ENCODE data around the gene CDK5. TPM values are rescaled to one million over a fixed set of nuclear protein-coding genes. Genes with fewer than 3 reads are reported as not detected.

The CDK5 gene
- total and polyA plus RNA-seq, 2 of the 13 experiments (the other 11 are each of a cell fraction or from before 2014, with no cell fraction given), result 16.4 to 21.3 TPM

- TF ChIP-seq, protein P1, sequence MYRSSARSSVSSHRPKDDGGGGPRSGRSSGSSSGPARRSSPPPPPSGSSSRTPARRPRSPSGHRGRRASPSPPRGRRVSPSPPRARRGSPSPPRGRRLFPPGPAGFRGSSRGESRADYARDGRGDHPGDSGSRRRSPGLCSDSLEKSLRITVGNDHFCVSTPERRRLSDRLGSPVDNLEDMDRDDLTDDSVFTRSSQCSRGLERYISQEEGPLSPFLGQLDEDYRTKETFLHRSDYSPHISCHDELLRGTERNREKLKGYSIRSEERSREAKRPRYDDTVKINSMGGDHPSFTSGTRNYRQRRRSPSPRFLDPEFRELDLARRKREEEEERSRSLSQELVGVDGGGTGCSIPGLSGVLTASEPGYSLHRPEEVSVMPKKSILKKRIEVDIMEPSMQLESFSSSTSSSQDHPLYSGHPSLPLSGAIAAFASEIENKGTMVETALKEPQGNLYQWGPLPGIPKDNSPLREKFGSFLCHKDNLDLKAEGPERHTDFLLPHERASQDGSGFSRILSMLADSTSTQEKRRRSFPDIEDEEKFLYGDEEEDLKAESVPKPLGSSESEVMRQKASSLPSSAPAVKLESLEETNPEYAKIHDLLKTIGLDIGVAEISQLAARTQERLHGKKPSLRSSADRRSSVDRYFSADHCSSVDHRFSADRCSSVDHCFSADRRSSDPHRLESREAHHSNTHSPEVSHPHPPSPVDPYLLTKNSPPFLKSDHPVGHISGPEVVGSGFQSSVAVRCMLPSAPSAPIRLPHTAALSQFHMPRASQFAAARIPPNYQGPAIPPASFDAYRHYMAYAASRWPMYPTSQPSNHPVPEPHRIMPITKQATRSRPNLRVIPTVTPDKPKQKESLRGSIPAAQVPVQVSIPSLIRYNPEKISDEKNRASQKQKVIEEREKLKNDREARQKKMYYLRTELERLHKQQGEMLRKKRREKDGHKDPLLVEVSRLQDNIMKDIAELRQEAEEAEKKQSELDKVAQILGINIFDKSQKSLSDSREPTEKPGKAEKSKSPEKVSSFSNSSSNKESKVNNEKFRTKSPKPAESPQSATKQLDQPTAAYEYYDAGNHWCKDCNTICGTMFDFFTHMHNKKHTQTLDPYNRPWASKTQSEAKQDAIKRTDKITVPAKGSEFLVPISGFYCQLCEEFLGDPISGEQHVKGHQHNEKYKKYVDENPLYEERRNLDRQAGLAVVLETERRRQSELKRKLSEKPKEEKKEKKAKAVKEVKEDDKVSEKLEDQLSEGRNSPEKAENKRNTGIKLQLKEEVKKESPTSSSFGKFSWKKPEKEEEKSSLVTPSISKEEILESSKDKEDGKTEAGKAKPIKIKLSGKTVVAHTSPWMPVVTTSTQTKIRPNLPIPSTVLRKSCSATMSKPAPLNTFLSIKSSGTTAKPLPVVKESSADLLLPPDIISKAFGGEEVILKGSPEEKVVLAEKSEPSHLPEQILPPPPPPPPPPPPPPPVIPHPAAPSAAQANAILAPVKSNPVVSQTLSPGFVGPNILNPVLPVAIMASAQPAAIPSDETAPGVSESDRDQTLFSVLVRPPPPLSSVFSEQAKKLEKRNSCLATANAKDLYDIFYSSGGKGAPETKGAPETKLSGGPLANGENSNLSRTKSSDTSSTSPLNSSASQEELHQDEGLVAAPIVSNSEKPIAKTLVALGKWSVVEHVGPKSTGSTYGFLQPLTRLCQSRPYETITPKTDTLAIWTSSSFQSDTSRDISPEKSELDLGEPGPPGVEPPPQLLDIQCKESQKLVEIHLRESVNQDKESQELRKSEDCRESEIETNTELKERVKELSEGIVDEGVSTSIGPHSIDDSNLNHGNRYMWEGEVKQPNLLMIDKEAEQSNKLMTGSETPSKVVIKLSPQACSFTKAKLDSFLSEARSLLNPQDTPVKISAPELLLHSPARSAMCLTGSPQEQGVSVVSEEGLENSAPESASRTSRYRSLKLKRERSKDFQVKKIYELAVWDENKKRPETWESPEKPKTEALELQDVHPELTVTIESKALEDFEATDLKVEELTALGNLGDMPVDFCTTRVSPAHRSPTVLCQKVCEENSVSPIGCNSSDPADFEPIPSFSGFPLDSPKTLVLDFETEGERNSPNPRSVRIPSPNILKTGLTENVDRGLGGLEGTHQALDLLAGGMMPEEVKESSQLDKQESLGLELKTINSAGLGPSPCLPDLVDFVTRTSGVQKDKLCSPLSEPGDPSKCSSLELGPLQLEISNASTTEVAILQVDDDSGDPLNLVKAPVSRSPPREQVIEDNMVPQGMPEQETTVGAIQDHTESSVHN (CRISPR knock-in tag; IDR thresholded peaks at IDR 0.05), result no peak
- TF ChIP-seq TBX3 (IDR thresholded peaks at IDR 0.05; ENCODE audit: borderline replicate concordance), result no peak
- TF ChIP-seq ZNF407 (CRISPR knock-in tag; IDR thresholded peaks at IDR 0.05; ENCODE audit: not compliant biosample characterization), result peak; percentile 88
- no peak for TF ChIP-seq THAP9 (CRISPR knock-in tag; IDR thresholded peaks at IDR 0.05; ENCODE audit: borderline replicate concordance)
- peak; percentile 72 for TF ChIP-seq ZBTB14 (CRISPR knock-in tag; IDR thresholded peaks at IDR 0.05)
- no peak for TF ChIP-seq TP53 (CRISPR knock-in tag; conservative IDR thresholded peaks at IDR 0.05)
- no peak for TF ChIP-seq ISX (CRISPR knock-in tag; conservative IDR thresholded peaks at IDR 0.05)
These were observed 22.9 kb upstream of the CDK5 start, which contains the start of gene FASTK (continued) for GRCh38 chr7:151080522-151081169.

All from HepG2 (cell line).